ENCODE measurements around the gene PLPP1.

Gene PLPP1

DNA sequence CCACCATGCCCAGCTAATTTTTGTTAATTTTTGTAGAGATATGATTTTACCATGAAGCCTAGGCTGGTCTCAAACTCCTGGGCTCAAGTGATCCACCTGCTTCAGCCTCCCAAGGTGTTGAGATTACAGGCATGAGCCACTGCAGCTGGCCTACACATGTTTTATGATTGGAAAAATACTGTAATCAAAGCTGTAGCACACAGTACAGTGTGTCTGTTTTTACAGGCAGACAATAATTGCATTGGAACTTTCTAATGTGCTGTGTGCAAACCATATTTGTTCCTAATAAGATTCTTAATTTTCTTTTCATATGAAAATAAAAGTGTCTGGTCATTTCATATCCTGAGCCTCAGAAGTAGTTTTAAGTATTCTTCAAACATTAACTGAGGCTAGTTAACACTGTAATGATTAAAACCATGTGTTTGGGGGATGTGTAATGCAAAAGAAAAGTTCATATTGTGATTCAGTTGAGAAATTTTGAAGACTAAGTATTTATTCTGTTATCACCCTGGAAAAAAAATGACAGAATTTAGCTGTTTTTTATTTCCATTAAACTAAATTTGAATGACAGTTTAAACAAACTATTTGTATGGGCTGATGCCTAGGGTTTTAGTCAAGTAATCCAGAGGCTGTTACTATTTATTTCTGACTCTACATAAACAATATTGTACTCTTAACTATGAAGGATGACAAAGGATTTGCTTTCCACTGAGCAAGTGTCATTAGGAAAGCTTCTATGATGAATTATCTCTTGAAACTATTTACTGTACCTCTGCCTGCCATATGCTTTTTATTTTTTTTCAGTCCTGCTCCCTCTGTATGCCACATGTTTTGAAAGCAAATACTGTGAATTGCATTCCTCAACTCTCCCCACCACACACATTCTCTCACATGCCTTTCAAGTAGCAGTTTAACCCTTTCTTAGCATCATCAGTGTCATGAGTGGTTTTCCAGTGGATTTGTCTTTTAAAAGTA is 115.5 kb downstream of the PLPP1 start:
- Histone ChIP-seq H2AFZ (ENCODE audit: low read length) (no peak overlapping the region), H3K9me2 (replicated peaks; ENCODE audit: insufficient read depth, low read length) (no peaks in the 10 kb centered on the region), H3K27ac (ENCODE audit: low read length) (no peak overlapping the region), H3K9ac (ENCODE audit: low read length) (no peak overlapping the region), H3K4me3 (ENCODE audit: low read length) (no peak overlapping the region), H4K20me1 (ENCODE audit: insufficient read depth, low read length) (no peaks in the 10 kb centered on the region; the same call in 1 of the 2 replicates), H3K9me3 (replicated peaks; ENCODE audit: insufficient read depth, low read length) (no peaks in the 10 kb centered on the region), H3K4me1 (ENCODE audit: low read length) (peaks cover 27% of the 10 kb centered on the region), H3K79me2 (ENCODE audit: low read length) (peaks cover 8% of the 10 kb centered on the region; the same call in 1 of the 2 replicates), H3K4me2 (ENCODE audit: low read depth, low read length) (no peak overlapping the region), H3F3A (ENCODE audit: insufficient read depth, low read length) (peaks cover 20% of the 10 kb centered on the region; the same call in 1 of the 2 replicates), H3K36me3 (replicated peaks; ENCODE audit: insufficient read depth, low read length) (peaks cover 9% of the 10 kb centered on the region; the same call in 1 of the 2 replicates), H3K27me3 (replicated peaks; ENCODE audit: insufficient read depth, low read length) (no peaks in the 10 kb centered on the region)
- peak; percentile 44 for DNase-seq
- TF ChIP-seq, protein P1, sequence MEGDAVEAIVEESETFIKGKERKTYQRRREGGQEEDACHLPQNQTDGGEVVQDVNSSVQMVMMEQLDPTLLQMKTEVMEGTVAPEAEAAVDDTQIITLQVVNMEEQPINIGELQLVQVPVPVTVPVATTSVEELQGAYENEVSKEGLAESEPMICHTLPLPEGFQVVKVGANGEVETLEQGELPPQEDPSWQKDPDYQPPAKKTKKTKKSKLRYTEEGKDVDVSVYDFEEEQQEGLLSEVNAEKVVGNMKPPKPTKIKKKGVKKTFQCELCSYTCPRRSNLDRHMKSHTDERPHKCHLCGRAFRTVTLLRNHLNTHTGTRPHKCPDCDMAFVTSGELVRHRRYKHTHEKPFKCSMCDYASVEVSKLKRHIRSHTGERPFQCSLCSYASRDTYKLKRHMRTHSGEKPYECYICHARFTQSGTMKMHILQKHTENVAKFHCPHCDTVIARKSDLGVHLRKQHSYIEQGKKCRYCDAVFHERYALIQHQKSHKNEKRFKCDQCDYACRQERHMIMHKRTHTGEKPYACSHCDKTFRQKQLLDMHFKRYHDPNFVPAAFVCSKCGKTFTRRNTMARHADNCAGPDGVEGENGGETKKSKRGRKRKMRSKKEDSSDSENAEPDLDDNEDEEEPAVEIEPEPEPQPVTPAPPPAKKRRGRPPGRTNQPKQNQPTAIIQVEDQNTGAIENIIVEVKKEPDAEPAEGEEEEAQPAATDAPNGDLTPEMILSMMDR (IDR thresholded peaks at IDR 0.05; ENCODE audit: low read length) = no peak
- no peak for TF ChIP-seq EZH2 (optimal IDR thresholded peaks at IDR 0.05; ENCODE audit: low read depth, low read length)
- no peak for TF ChIP-seq EZH2phosphoT487 (IDR thresholded peaks at IDR 0.05; ENCODE audit: low read length)

DNA sequence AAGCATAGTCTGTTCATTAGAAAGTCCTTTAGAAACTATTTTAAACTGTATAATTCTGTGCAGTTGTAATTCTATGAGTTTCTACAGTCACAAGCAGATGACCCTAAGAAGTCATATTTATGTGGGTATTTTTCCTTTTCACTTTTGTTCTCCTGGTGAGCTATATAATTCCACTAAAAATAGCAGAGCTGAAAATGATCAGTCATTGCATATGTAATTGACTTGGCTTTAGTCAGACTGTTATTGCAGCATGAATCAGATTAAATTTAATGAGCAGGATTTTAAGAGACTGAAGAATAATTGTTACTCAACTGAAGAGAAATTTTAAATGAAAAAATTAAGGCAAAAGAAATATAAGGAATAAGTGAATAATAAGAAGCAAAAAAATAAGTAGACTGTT is 118.5 kb downstream of the PLPP1 start:
- Histone ChIP-seq H3K4me1 (ENCODE audit: low read length) (peaks cover 34% of the 10 kb centered on the region), H3K36me3 (replicated peaks; ENCODE audit: insufficient read depth, low read length) (no peaks in the 10 kb centered on the region; the same call in 1 of the 2 replicates), H3K4me2 (ENCODE audit: low read depth, low read length) (no peak overlapping the region), H4K20me1 (ENCODE audit: insufficient read depth, low read length) (peaks cover 6% of the 10 kb centered on the region; the same call in 1 of the 2 replicates), H3F3A (ENCODE audit: insufficient read depth, low read length) (peaks cover 22% of the 10 kb centered on the region), H3K9me2 (replicated peaks; ENCODE audit: insufficient read depth, low read length) (no peaks in the 10 kb centered on the region), H3K9ac (ENCODE audit: low read length) (no peak overlapping the region), H3K27me3 (replicated peaks; ENCODE audit: insufficient read depth, low read length) (no peaks in the 10 kb centered on the region), H3K9me3 (replicated peaks; ENCODE audit: insufficient read depth, low read length) (no peaks in the 10 kb centered on the region), H3K27ac (ENCODE audit: low read length) (no peak overlapping the region), H3K79me2 (ENCODE audit: low read length) (no peaks in the 10 kb centered on the region), H3K4me3 (ENCODE audit: low read length) (no peak overlapping the region), H2AFZ (ENCODE audit: low read length) (no peak overlapping the region)
- no peak for DNase-seq
- TF ChIP-seq, protein P1 (IDR thresholded peaks at IDR 0.05; ENCODE audit: low read length) = no peak
- no peak for TF ChIP-seq EZH2phosphoT487 (IDR thresholded peaks at IDR 0.05; ENCODE audit: low read length)
- TF ChIP-seq EZH2 (optimal IDR thresholded peaks at IDR 0.05; ENCODE audit: low read depth, low read length) = no peak

DNA sequence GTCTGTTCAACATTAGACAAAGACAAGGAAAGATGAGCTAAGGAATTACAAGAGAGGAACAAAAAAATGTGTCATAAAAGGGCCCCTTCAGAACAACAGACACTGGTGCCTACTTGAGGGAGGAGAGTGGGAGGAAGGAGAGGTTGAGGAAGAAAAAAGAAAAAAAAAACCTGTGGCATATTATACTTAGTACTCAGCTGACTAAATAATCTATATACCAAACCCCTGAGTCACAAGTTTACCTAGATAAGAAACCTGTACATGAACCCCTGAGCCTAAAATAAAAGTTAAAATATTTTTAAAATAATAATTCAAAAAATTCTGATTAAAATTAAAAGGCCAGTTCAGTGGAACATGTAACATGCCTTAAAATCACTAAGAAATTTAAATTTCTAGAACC is 119.7 kb downstream of the PLPP1 start:
- no peaks in the 10 kb centered on the region for H3K9me2 ChIP-seq (replicated peaks; ENCODE audit: insufficient read depth, low read length)
- no peak overlapping the region for H3K4me3 ChIP-seq (ENCODE audit: low read length)
- no peak overlapping the region for H3K4me2 ChIP-seq (ENCODE audit: low read depth, low read length)
- no peaks in the 10 kb centered on the region for H3K9me3 ChIP-seq (replicated peaks; ENCODE audit: insufficient read depth, low read length)
- peaks cover 11% of the 10 kb centered on the region for H3F3A ChIP-seq (ENCODE audit: insufficient read depth, low read length)
- no peaks in the 10 kb centered on the region; the same call in 1 of the 2 replicates for H3K36me3 ChIP-seq (replicated peaks; ENCODE audit: insufficient read depth, low read length)
- peaks cover 27% of the 10 kb centered on the region for H3K4me1 ChIP-seq (ENCODE audit: low read length)
- no peak overlapping the region for H2AFZ ChIP-seq (ENCODE audit: low read length)
- no peak overlapping the region for H3K27ac ChIP-seq (ENCODE audit: low read length)
- TF ChIP-seq, protein P1 (IDR thresholded peaks at IDR 0.05; ENCODE audit: low read length) = no peak
- TF ChIP-seq EZH2 (optimal IDR thresholded peaks at IDR 0.05; ENCODE audit: low read depth, low read length) (no peak), EZH2phosphoT487 (IDR thresholded peaks at IDR 0.05; ENCODE audit: low read length) (no peak)
- H3K79me2 ChIP-seq (ENCODE audit: low read length) = no peaks in the 10 kb centered on the region
- no peaks in the 10 kb centered on the region for H3K27me3 ChIP-seq (replicated peaks; ENCODE audit: insufficient read depth, low read length)
- no peak for DNase-seq
- H3K9ac ChIP-seq (ENCODE audit: low read length) = no peak overlapping the region
- peaks cover 6% of the 10 kb centered on the region; the same call in 1 of the 2 replicates for H4K20me1 ChIP-seq (ENCODE audit: insufficient read depth, low read length)
